ENCODE results near the gene NCOA1. TPM values are rescaled to one million over a fixed set of nuclear protein-coding genes. Genes with fewer than 3 reads are reported as not detected.
A peak's percentile ranks its signal among the peaks of the same experiment; 100 is the strongest.

The NCOA1 gene
- polyA plus RNA-seq, 3 donors: 7.3 to 30.2 (median 10.2) TPM

DNA sequence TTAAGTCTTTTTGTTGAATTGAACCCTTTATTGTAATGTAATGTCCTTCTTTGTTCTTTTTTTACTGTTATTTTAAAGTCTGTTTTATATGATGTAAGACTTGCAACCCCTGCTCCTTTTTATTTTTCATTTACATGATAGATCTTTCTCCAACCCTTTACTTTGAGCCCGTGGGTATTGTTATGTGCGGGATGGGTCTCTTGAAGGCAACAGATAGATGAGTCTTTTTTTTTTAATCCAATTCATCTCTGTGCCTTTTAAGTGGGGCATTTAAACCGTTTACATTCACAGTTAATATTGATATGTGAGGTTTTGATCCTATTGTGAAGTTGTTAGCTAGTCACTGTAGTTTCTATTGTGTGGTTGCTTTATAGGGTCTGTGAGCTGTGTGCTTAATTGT, 120.6 kb downstream of the NCOA1 start:
- Histone ChIP-seq H2AFZ (ENCODE audit: insufficient read depth, low read depth, low read length, poor library complexity, severe bottlenecking) (no peak overlapping the region), H3K9ac (ENCODE audit: insufficient read depth, low read length, poor library complexity, severe bottlenecking) (no peak overlapping the region), H3K27me3 (ENCODE audit: control insufficient read depth in 2 of 2, insufficient read depth in 2 of 2, low read length in 2 of 2) (no peaks in the 10 kb centered on the region), H3K4me1 (ENCODE audit: control insufficient read depth in 1 of 2, insufficient read depth in 2 of 2, low read length in 2 of 2) (no peaks in the 10 kb centered on the region), H3K4me2 (replicated peaks; ENCODE audit: extremely low read depth, low read length, poor library complexity, severe bottlenecking) (no peak overlapping the region), H3K79me2 (ENCODE audit: insufficient read depth, low read length) (peaks cover 16% of the 10 kb centered on the region), H3K9me3 (replicated peaks in 1 of 2; ENCODE audit: control insufficient read depth in 1 of 2, insufficient read depth in 1 of 2, low read length in 2 of 2) (no peaks in the 10 kb centered on the region), H3K4me3 (replicated peaks in 1 of 3; ENCODE audit: low read depth in 2 of 3, low read length in 3 of 3) (no peak overlapping the region), H4K20me1 (ENCODE audit: insufficient read depth, low read length) (peaks cover 83% of the 10 kb centered on the region), H3K36me3 (replicated peaks in 1 of 2; ENCODE audit: control insufficient read depth in 1 of 2, insufficient read depth in 2 of 2, low read length in 2 of 2) (no peaks in the 10 kb centered on the region), H3K27ac (ENCODE audit: low read depth in 1 of 2, low read length in 2 of 2) (no peak overlapping the region)
- Mint-ChIP-seq H3K4me3 (no peak overlapping the region), H3K27ac (peak overlapping the region in 1 of 7 donors; percentile 26), H3K36me3 (peaks cover 7 to 13% of the 10 kb centered on the region in 2 donors), H3K4me1 (peaks cover 3% of the 10 kb centered on the region), H3K27me3 (ENCODE audit: low read depth in 3 of 3) (peaks cover 0 to 3% (median 0%) of the 10 kb centered on the region in 3 donors), H3K9me3 (peaks cover 0 to 10% (median 2%) of the 10 kb centered on the region in 7 donors)
- no CpG with 5 or more reads among the region's 3 CpGs for WGBS (ENCODE audit: insufficient coverage)
- TF ChIP-seq, protein P1, sequence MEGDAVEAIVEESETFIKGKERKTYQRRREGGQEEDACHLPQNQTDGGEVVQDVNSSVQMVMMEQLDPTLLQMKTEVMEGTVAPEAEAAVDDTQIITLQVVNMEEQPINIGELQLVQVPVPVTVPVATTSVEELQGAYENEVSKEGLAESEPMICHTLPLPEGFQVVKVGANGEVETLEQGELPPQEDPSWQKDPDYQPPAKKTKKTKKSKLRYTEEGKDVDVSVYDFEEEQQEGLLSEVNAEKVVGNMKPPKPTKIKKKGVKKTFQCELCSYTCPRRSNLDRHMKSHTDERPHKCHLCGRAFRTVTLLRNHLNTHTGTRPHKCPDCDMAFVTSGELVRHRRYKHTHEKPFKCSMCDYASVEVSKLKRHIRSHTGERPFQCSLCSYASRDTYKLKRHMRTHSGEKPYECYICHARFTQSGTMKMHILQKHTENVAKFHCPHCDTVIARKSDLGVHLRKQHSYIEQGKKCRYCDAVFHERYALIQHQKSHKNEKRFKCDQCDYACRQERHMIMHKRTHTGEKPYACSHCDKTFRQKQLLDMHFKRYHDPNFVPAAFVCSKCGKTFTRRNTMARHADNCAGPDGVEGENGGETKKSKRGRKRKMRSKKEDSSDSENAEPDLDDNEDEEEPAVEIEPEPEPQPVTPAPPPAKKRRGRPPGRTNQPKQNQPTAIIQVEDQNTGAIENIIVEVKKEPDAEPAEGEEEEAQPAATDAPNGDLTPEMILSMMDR (IDR thresholded peaks at IDR 0.05): no peak
- intact Hi-C loops (cut with micrococcal nuclease): no loop called here
- DNase-seq: no peak

DNA sequence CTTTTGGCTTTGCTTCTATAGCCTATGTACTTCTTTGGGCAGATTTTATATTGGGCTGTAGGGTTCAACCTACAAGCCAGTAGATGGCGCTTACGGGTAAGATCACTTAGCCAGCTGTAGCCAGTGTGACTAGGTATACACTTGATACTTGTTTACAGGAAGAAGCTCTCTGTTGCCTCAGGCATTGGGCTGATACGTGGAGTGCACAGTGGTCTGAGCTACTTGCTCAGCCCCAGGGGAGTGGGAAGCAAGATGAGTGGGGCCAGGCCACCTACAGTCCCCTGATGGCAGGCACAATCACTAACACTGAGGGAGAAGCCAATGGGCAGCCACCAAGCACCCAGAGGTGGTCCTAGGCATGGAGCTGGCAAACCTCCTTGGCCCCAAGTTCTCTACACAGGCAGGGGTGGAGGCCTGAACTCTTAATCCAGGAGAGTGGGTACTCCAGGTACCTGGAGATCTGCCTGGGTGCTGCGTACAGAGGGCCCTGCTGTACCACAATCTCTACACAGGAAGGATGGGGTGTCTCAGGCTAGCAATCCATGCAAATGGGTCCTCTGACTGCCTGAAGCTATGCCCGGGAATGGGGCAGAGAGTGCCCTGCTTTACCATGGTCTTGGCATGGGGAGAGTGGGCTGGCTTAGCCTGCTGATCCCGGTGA, 122.2 kb downstream of the NCOA1 start:
- H2AFZ ChIP-seq (ENCODE audit: insufficient read depth, low read depth, low read length, poor library complexity, severe bottlenecking): no peak overlapping the region
- no peaks in the 10 kb centered on the region for H3K36me3 ChIP-seq (replicated peaks in 1 of 2; ENCODE audit: control insufficient read depth in 1 of 2, insufficient read depth in 2 of 2, low read length in 2 of 2)
- H3K4me3 ChIP-seq (replicated peaks in 1 of 3; ENCODE audit: low read depth in 2 of 3, low read length in 3 of 3): no peak overlapping the region
- peaks cover 0 to 5% (median 0%) of the 10 kb centered on the region in 7 donors for H3K9me3 Mint-ChIP-seq
- no peak overlapping the region for H3K9ac ChIP-seq (ENCODE audit: insufficient read depth, low read length, poor library complexity, severe bottlenecking)
- H3K4me3 Mint-ChIP-seq: no peak overlapping the region
- peak overlapping the region in 3 of 7 donors; percentile 37 to 77 (median 48) for H3K27ac Mint-ChIP-seq
- peak overlapping the region in 1 of 2 donors; percentile 16 for H3K27ac ChIP-seq (ENCODE audit: low read depth in 1 of 2, low read length in 2 of 2)
- no peaks in the 10 kb centered on the region for H3K27me3 Mint-ChIP-seq (ENCODE audit: low read depth in 3 of 3)
- intact Hi-C loops (cut with micrococcal nuclease): no loop called here
- H3K36me3 Mint-ChIP-seq: peaks cover 5 to 9% of the 10 kb centered on the region in 2 donors
- H3K27me3 ChIP-seq (ENCODE audit: control insufficient read depth in 2 of 2, insufficient read depth in 2 of 2, low read length in 2 of 2): no peaks in the 10 kb centered on the region
- H3K4me1 ChIP-seq (ENCODE audit: control insufficient read depth in 1 of 2, insufficient read depth in 2 of 2, low read length in 2 of 2): no peaks in the 10 kb centered on the region
- peaks cover 86% of the 10 kb centered on the region for H4K20me1 ChIP-seq (ENCODE audit: insufficient read depth, low read length)
- H3K9me3 ChIP-seq (replicated peaks in 1 of 2; ENCODE audit: control insufficient read depth in 1 of 2, insufficient read depth in 1 of 2, low read length in 2 of 2): no peaks in the 10 kb centered on the region
- peaks cover 16% of the 10 kb centered on the region for H3K79me2 ChIP-seq (ENCODE audit: insufficient read depth, low read length)
- 96% methylated on average over 5 of the region's 6 CpGs for WGBS (ENCODE audit: insufficient coverage)
- H3K4me2 ChIP-seq (replicated peaks; ENCODE audit: extremely low read depth, low read length, poor library complexity, severe bottlenecking): no peak overlapping the region
- peak in 1 of 3 donors; percentile 5 for DNase-seq
- TF ChIP-seq, protein P1 (IDR thresholded peaks at IDR 0.05): peak; percentile 14
- H3K4me1 Mint-ChIP-seq: peaks cover 3% of the 10 kb centered on the region

All from CD14-positive monocyte (primary cell).